ENCODE measurements around the gene SULF2.

- TF ChIP-seq CTCF (conservative IDR thresholded peaks at IDR 0.05) (no peak), EZH2 (IDR thresholded peaks at IDR 0.05; ENCODE audit: low read depth) (no peak)
Observed at GRCh38 chr20:47688385-47689381, 96.6 kb downstream of the SULF2 start.

Data from PC-9 (cell line).